Hematopoietic multipotent progenitor cell treated with erythropoietin and hydrocortisone succinate and interleukin-3 and kit ligand, for 15 days (in vitro differentiated cells): ENCODE measurements around the gene ZNF775.

Experiments used
- DNase-seq: peaks from one replicate; pipeline ENCODE4 v3.0.0-alpha.2; 2015; ENCODE audit warnings: low spot score

ZNF775 gene

DNA sequence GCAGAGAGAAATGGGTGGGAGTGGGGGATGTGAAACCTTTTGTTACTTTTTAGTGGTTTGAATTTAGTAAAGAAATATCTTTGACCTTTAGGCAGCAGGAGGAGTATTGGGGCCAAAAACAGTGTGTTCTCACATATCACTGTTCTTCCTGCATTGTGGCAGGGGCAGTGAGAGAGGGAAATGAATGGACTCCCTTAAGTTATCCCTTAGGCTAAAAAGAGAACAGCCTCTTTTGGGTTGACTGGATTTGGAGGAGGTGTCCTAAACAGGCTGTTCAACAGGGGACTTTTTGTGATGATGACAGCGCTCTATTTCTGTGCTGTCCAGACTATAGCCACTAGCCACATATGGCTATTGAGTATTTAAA, 22.3 kb downstream of the ZNF775 start:
- no peak for DNase-seq

DNA sequence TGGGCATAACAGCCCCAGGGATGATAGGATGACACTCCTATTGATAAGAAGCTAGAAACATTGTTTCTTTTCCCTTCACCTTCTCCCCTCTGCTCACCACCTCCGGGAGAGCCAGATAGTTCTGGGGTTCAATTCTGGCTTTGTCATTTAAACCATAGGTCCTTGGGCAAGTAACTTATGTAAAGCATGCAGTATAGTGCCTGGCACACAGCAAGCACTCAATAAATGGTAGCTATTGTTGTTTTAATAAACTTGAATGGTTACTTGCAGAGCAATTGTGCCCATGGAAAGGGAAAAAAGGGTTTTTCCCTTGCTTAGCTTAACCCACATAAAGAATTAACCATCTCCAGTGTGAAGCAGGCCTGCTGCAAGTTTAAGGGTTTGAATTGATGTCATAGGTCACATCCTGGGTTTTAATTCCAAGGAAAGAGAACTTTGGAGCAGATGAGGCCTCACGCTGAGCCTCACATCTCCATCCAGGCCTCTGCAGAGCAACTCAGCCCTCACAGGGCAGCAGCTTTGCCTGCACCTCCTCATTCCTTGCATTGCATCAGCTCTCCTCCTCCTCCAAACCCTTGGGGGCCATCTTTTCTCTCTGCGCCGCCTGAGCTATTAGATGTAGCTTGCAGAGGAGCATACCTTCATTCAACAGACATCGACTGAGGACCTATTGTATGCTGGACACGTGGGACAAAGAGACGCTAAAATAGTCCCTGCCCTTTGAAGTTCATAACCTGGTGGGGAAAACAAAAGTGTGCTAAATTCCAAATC, 22.9 kb downstream of the ZNF775 start:
- DNase-seq, result no peak

DNA sequence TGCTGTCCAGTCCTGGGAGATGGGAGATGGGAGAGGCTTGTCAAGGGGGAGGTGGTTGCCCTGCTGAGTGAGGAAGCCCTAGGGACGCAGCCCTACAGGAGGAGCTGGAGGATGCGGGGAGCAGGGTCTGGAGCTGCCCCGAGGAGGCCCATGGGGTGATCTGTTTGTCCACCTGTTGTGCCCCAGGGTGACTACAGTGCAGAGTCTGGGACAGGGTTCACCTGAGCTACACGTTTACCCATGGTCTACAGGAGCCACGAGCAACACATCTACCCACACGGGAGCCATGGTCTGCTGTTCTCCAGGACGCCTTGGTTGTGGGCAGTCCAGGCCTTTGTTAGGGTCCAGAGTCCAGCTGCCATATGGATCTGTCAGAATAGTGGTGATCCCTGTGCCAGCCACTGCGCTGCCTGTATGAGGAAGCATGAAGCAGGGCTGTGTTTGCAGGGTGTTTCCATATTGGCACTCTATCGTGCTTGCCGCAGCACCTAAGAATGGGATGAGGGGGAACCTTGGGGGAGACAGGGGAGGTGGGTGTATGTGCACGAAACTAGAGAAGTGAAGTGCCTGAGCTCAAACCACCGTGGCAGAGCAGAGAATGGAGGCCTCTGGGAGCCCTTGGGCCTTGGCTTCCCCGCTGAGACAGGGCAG, 23.7 kb downstream of the ZNF775 start:
- no peak for DNase-seq

DNA sequence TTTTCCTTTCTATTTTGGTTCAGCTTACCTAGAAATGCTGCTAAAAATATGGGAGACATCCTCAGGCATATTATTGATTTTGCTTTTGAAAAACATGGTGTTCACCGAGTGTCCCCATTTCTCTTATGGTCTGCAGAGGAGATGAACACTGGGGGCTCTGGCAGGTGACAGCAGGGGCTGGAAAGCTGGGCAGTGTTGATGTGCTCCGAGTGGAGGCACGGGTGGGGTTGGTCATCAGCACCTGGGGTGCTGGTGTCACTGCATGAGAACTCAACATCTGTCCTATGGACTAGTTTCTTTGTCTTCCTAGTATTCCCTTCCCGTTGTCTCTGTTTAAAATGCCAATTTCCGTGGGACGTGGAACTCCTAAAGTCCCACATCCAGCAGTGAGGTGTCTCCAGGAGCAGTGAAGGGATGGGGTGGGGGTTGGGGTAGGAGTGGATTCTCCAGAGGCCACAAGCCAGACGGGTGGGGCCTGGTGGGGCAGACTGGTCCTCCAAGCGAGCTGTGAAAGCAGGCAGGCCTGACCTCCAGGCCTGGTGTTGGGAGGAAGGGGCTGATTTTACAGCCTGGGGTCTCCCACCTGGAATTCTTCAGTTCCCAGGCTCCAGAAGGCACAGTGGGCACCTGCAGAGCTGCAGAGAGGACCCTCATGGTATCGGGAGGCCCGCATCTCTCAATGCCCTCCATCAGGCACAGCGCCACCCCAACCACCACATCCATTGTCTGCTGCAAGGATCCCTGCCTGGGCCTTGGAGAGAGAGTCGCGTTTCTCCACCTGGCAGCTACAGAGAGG, 24.4 kb downstream of the ZNF775 start:
- no peak for DNase-seq

DNA sequence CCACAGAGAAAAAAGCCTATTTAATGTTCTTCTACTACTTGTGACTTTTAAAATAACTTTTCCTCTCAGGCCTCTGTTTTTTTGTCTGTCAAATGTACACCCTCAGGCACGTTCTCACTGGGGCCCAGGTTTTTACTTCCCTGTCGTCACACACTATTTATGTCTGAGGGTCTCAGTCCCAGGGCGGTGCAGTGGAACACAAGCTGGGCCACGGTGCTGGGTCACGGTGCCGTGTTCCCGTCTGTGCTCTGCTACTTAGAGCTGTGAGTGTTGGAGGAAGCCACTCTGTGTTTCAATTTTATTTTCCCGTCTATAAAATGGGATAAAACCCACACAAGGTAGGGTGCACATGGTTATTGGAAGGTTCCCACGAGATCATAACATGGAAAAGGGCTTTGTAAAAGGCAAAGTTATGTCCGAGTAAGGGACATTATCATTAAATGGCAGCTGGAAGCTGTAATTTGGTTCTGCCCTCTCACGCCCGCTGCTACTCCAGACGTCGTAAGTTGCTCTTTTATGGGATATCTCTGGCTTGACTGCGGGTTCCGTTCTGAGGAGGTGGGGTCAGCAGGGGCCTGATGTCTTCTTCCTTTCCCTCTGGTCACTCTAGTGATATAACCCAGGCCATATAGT, 25.2 kb downstream of the ZNF775 start:
- peak; percentile 60 for DNase-seq

DNA sequence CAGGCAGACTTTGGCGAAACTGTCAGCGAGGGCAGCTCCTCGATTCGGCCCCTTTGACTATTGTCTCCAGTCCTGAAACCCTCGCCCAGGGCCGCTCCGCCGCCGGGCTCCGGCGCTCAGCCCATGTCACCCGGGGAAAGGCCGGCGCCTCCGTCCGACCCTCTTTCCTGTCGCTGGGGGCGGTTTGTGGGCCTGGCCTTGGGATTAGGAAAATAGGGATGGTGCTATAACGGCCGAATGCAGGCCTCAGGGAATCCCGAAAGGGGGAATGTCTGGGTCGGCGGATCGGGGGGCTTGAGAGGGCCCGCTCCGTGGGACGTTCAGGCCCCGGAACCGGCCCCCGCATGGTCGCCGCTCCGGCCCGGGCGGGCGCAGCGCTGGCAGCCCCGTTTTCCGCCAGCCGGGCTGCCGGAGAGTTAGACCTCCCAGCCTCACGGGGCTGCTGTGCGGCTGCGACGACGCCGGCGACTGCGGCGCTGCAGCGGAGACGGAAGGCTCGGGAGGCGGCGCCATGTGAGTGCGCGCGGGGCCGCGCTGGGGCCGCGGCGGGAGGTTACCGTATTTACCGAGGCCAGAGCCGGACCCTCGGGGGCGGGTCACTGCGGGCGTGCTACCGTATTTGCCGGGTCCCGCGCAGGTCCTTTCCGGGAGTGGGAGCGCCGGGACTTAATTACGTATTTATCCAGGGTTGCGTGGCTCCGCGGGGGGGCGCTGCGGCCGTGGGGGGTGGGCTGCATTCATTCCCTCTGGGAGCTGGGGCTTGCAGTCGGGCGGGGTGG, 25.9 kb downstream of the ZNF775 start:
- peak; percentile 82 for DNase-seq

DNA sequence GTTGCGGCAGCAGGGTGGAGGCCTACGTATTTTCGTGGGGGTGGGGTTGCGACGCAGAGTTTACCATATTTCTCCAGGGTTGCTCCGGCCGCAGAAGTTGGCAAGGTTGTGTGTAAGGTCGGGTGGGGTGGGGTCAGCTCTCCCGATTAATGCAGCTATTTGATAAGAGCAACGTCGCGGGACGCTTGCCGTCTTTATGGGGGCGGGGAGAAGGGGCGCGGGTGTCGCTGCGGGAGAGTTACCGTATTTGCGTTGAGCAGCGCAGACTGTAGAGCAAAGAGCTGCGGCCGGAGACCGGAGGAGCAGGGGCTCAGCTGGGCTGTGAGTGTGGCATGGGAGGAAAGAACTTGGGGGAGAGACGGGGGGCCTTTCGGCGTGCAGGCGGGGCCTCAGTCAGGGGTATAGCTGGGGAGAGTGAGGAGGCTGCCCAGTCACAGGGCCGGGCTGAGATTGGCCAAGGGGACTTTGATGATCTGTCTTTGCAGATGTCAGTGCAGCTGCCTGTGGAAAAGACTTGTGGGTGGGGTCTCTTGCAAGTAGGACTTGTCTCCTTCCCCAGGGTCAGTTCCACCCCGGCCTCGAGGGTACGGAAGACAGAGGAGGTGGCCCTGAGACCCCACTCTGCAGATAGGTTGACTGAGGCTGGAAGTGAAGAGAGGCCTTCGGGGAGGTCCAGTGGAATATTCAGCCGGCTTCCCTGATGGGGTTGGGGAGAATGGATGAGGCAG, 26.6 kb downstream of the ZNF775 start:
- peak; percentile 72 for DNase-seq

DNA sequence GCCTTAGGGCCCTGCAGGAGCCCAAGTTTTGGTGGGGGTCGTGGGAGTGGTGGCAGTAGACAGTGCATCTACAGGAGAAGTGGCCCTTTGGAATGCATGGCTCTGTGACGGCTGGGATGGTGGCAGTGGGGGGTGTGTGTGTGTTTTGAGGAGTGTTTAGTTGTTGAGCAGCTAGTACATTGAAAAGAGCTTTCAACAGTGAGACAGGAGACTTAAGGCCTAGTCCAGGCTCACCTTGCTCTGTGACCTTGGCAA, 27.1 kb downstream of the ZNF775 start:
- no peak for DNase-seq

DNA sequence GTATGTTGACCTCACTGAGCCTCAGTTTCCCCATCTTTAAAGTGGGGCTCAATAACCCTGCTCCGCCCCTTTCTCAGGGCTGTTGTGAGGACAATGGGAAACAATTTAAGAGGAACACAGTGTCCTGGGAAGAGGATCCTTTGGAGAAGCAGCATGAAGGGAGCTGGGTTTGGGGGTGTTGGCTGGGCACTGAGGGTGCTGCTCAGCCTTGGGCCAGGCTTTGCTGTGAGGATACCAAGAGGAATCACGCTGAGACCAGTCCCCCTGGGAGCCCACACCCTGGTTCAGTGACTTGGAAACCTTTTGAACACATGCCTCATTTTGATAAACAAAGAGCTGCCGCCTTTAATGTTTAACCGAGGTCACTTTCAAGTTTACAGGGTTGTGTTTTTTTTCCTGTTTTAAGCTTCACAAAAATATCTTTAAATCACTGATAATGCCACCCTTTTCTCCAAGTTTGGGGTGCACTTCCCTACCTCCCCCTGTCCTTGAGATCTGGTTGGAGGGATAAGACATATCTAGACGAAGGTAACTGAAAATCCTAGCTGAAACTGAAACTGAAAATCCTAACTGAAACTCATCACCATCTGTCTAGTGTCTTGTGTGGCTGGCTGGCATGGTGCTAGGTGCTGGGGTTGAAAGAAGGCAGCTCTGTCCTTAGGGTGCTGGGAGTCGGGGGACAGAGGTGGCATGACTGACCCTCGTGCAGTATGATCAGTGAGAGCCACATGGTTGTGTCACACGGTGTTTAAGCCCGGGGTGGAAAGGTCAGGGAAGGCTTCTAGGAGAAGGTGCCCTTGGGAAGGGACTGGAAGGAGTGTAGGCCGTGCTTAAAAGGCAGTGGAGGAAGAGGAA, 27.7 kb downstream of the ZNF775 start:
- peak; percentile 49 for DNase-seq

DNA sequence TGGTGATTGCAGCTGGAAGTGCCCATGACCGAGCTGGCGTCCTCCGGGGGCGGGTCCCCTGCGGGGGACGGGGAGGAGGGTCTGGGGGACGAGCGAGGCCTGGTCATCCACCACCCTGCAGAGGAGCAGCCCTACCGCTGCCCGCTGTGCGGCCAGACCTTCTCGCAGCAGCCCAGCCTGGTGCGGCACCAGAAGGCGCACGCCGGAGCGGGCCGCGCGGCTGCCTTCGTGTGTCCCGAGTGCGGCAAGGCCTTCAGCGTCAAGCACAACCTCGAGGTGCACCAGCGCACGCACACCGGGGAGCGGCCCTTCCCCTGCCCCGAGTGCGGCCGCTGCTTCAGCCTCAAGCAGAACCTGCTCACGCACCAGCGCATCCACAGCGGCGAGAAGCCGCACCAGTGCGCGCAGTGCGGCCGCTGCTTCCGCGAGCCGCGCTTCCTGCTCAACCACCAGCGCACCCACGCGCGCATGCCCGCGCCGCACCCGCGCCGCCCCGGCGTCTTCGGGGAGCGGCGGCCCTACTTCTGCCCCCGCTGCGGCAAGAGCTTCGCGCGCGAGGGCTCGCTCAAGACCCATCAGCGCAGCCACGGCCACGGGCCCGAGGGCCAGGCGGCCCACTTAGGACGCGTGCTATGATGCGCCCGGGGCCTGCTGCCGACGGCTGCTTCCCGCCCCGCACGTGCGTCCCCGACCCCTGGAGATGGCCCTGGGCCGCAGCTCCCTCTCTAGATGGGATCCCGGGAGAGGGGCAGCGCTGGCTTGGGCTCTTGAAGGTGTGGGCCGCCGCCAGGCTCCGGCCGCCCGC, 28.7 kb downstream of the ZNF775 start:
- DNase-seq, result no peak

DNA sequence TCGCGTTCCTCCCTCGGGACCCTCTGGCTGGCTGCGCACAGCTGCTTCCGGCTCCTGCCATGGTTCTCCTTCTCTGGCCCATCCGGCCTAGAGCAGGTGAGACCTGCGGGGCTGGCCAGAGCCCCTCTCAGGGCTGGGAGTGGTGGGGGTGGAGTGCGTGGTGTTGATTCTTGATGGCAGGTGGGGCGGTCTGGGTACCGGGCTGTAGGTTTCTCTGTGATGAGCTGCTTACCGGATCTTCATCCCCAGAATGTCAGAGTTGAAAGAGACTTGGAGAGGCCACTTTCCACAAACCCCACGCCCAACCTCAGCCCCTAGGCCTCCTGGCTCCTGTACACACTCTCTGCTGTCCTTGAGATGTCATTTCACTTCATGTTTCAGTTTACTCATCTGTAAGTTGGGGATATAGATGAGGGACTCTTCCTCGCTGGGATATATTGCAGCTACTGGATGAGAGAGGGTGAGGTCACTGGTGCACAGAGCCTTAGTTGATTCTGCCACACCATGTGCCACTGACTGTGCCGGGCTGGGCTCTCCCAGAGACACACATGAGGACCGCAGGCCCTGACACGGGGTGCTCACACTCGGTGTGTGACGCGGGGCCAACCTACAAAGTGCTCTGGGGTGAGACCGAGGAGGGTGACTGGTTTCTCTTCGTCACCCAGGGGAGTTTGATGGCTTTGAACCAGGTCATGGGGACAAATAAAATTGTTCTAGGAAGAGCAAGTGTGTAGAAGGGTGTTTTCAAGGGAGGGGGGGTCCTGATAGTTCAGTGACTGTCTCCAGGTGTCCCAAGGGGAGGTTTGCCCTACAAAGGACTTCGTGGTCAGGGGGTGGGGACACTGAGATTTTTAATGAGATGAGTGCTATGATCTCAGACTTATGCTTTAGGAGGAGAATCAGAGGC, 29.5 kb downstream of the ZNF775 start:
- no peak for DNase-seq

DNA sequence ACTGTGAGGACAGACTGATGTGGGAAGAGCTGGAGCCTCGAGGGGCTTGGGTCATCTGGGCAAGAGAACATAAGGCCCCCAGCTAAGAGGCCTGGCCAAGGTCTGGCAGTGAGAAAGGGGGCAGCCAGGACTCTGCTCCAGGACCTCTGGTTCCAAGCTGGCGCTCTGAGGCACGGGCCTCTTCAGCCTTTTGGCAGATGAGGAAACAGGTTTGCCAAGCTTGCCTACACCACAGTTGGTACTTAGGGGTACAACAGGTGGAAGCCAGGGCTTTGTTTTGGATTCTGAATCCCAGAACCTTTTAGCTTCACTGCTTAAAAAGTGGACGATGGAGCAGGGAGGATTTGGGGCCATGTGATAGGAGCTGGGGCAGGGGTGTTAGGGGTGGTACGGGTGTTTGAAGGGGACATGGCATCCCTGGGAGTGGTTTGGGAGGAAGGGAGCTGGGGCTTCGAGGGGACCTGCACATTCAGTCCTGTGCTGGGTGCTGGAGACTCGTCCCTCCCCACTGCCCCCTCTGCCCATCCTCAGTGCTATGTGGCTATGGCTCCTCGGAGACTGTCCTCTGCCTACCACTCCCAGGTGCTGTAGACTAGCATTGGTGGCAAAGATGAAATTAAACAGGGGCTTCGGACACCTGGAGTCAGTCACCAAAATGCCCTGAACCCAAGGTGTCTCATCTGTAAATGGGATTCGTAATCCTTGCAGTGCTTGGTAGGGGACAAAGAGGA, 30.3 kb downstream of the ZNF775 start:
- DNase-seq, result no peak

DNA sequence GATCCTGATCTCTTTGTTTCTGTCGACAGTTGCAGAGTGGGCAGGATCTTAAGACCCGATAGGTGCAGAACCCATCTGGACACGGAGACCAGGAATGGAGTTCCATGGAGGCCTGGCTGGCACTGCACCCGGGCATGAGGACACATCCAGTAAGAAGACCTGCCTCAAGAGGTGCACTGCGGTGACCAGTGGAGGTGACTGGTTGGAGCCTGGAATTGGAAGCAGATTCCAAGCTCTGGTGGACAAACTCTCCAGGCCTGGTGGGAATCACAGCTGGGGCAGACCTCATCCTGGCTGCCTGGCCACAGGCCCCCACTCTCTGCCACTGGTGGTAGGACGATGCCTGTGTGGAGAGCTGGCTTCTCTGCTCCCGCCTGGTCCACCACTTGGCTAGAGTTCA, 31.0 kb downstream of the ZNF775 start:
- DNase-seq, result no peak

DNA sequence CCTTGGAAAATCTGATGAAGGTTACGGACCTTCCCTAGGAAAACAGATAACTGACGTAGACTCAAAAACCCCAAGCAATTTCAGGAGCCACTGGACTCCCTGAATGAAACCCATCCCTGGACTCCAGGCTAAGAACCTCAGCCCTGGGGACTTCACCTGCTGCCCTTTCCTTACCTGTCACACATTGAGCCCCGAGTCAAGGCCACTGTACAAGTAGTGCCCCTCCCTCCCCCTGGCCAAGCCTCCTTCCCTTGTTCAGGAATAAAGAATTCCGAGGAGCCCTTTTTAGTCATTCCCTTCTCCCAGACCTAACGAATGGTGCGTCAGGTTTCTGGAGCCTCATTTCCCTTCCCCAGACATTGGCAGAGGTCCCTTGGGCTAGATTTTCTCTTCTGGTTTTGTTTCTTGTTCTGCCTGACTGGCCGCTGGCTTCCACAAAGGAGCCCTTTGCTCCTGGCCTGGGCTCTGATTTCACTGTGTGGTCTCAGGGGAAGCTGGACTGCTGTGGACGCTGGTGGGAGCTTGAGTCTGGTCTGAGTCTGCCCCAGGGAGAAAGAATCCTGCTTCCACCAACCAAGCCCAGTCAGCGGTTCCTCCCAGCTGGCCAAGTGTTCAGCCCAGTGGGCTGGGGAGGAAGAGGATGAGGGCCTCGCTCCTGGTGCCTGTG, 31.7 kb downstream of the ZNF775 start:
- DNase-seq, result no peak

DNA sequence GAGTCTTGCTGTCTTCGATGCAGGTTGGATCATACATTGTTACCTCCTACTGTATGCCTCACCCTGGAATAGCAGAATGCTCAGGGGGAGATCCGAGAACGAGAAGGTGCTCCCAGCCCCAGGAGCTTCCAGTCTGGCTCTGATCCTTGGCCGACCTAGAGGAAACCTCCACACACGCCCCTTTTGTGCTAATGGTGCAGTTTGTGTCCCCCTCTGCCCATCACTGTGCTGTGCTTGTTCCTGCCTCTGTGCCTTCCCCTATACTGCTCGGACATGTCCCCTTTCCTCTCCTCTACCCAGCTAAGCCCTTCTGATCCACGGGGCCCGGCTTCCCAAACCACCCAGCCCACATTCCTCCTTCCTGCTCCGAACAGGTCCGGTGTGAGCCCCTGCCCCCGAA, 32.5 kb downstream of the ZNF775 start:
- DNase-seq, result no peak

DNA sequence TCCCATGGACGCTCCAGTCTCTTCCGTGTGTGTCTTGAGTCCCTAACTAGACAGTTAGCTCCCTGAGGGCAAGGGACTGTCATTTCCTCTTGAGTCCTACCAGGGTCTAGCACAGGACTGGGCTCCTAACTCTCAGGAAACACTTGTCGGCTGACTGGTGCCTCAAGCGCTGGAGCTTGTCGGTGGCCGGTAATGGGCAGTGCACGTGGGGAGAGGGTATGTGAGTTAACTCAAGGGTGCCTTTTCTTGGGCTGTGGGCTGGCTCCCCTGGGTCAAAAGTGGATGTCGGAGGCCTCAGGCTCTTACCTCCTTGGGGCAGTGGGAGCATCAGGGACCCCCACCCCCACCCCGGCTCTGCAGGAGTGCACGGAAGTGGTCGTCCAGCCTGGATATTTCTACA, 32.9 kb downstream of the ZNF775 start:
- DNase-seq, result no peak
